HG03064 (cell line): Measurements from ENCODE around the gene C15orf61.

ENCODE experiments used
- ATAC-seq: cut with Tn5 transposase; IDR thresholded peaks from one replicate; pipeline ENCODE4 v1.9.1; 2021; ENCODE audit warnings: low read depth; ENCODE audit not compliant: unreplicated experiment

C15orf61 gene

DNA sequence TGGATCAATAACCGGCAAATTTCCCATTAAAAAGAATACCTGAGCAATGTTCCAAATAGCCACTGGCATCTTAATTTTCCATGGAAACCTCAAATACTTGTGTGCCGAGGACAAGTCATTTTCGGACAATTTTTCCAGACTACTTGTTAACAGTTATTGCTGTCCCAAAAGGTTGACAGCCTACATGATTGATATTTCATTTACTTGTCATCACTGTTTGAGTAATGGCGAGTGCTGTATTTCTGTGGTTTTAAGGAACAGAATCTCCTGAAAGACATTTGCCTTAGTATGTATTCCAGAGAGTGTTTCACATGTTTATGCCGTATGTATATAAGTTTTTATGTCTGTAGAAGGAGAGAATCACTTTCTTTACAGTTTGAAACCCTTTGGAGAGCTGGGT is 58.2 kb downstream of the C15orf61 start:
- no peak for ATAC-seq
